ENCODE data around the gene CYB5R3.
"Not testable (repeated sequence)": the region's sequence is repeated elsewhere in the genome, so short reads cannot be mapped to it uniquely, and the experiment has no call there.

GRCh38 chr22:42567950-42568349 lies 81.2 kb downstream of the CYB5R3 start:
- TF ChIP-seq POLR2A, CTCF (IDR thresholded peaks at IDR 0.05): not testable (repeated sequence)
